Measurements from ENCODE around the gene SLC5A5.
A peak's percentile ranks its signal among the peaks of the same experiment; 100 is the strongest.

Gene SLC5A5

DNA sequence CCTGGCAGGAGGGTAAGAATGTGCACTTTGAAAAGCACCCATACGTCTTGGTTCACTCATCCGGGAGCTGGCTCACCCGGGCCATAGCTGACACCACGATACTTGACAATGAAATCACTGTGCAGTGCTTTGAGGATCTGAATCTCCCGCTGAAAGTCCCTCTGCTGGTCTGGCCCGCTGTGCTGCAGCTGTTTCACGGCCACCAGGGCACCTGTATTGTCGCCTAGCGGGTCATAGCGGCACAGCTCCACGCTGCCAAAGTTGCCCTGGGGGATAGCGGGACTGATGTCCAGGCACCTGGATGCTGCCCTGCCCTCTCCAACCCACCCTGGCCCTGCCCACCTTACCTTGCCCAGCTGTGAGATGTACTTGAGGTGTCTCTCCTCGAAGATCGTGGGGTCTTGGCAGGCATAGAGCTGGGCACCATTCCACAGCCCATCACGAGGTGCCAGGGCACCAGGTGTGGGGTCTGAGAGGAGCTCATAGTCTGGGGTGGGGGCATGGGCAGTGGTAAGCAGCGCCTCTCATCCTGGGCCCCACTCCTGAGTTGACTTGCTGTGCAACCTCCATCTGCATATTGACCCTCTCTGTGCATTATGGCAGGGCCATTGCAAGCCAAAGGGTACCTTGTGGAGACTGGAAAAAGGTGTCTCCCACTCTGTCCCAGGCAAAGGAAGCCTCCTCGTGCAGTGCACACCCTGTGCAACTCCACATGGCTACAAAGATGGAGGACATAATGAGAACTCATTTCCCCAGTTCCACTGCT lies 39.1 kb upstream of the SLC5A5 start:
- ChIA-PET POLR2A (ENCODE audit: low non-redundant PET) (no interaction called here), CTCF (interaction anchor here (0.8 to 1.1 kb wide), 2 partner anchors 23 to 214 kb away, joined by 3 to 4 read pairs; no protein-coding TSS in a partner anchor)
- H3K27ac ChIP-seq = no peak overlapping the region
- TF ChIP-seq CTCF (conservative IDR thresholded peaks at IDR 0.05; ENCODE audit: low read depth) = no peak
- no peak for DNase-seq (ENCODE audit: low spot score)

DNA sequence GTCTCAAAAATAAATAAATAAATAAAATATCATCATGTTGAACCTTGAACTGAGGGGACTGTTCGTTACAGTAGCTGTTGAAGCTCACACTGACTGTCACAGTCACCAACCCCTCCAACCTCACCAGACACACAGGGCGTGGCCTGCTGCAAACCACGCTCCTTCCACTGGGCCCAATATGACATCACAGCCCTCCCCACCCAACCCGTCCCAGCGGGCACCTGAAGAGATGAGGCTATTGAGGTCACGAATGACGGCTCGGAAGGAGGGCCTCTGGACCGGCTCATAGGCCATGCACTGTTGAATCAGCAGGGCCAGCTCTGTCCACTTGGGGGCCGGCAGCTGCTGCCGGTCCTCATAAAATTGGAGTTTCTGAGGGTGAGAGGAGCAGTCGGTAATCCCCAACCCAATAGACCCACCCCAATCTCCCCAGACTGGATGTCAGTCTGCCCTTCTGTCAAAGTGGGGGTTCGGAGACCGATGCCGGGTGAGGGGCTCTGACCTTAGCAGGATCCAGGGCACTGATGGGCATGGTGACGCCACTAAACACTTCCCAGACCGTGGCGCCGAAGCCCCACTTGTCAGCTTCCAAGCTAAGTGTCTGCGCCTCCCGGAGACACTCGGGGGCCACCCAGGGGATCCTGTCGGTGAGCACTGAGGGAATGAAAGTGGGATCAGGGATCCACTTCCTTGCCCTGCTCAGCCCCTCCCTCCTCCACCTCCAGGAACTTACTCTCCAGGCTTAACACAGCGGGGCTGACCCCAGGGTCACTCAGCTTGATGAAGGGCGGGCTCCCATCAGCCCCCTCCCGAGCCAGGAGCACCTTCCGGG lies 37.2 kb upstream of the SLC5A5 start:
- POLR2A ChIA-PET (ENCODE audit: low non-redundant PET) = no interaction called here

GRCh38 chr19:17835182-17836006 lies 36.4 kb upstream of the SLC5A5 start:
- H3K27ac ChIP-seq = 0 out of 2 replicates have a peak overlapping the region, but pooled peaks have one; percentile 3
- no peak for DNase-seq (ENCODE audit: low spot score)
- ChIA-PET CTCF (interaction anchor here (0.6 kb wide), 2 partner anchors 43 to 331 kb away, joined by 3 read pairs; no protein-coding TSS in a partner anchor), POLR2A (ENCODE audit: low non-redundant PET) (no interaction called here)
- no peak for TF ChIP-seq CTCF (conservative IDR thresholded peaks at IDR 0.05; ENCODE audit: low read depth)

More for the DNA sequence above, 37.2 kb upstream of the SLC5A5 start:
- CTCF ChIA-PET = interaction anchor here (0.6 to 1.0 kb wide), 2 partner anchors 20 to 330 kb away, joined by 3 read pairs; no protein-coding TSS in a partner anchor
- TF ChIP-seq CTCF (conservative IDR thresholded peaks at IDR 0.05; ENCODE audit: low read depth) = no peak
- DNase-seq (ENCODE audit: low spot score) = no peak
- no peak overlapping the region for H3K27ac ChIP-seq

DNA sequence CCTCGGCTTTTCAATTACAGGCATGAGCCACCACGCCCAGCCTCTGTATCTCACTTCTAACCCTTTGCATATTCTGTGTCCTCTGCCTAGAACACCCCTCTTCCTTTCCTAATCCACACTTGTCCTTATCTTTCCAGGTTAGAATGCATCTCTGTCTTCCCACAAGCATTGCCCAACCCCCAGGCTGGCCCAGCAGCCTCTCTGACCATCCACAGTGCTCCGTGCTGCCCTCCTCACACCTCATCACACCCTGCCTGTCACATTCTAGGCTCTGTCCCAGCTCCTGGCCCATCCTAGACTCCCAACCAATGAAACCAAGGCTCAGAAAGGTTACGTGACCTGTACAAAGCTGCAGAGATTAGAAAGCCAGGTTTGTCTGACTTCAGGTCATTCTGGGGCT lies 35.2 kb upstream of the SLC5A5 start:
- ChIA-PET CTCF (no interaction called here), POLR2A (ENCODE audit: low non-redundant PET) (no interaction called here)
- no peak for DNase-seq (ENCODE audit: low spot score)
- H3K27ac ChIP-seq = no peak overlapping the region
- TF ChIP-seq CTCF (conservative IDR thresholded peaks at IDR 0.05; ENCODE audit: low read depth) = no peak

GRCh38 chr19:17837972-17838371 lies 33.8 kb upstream of the SLC5A5 start:
- CTCF ChIA-PET = interaction anchor here (0.6 kb wide), 1 partner anchor 72 kb away, joined by 3 read pairs; no protein-coding TSS in a partner anchor
- no peak overlapping the region for H3K27ac ChIP-seq
- no peak for DNase-seq (ENCODE audit: low spot score)
- POLR2A ChIA-PET (ENCODE audit: low non-redundant PET) = no interaction called here
- TF ChIP-seq CTCF (conservative IDR thresholded peaks at IDR 0.05; ENCODE audit: low read depth) = no peak

- CTCF ChIA-PET = no interaction called here
- DNase-seq (ENCODE audit: low spot score) = no peak
Observed at GRCh38 chr19:17840019-17840418, 31.7 kb upstream of the SLC5A5 start.

More at GRCh38 chr19:17840019-17840418, 31.7 kb upstream of the SLC5A5 start:
- no peak for TF ChIP-seq CTCF (conservative IDR thresholded peaks at IDR 0.05; ENCODE audit: low read depth)
- POLR2A ChIA-PET (ENCODE audit: low non-redundant PET) = no interaction called here
- no peak overlapping the region for H3K27ac ChIP-seq
